ENCODE results near the gene NFIA. TPM values are rescaled to one million over a fixed set of nuclear protein-coding genes. Genes with fewer than 3 reads are reported as not detected.

Gene NFIA
- total RNA-seq (2013; cell fraction: nucleolus; rRNA removed) = not detected in 2 replicates
- total RNA-seq (2014; rRNA removed) (not detected in 2 replicates), total RNA-seq (2014; rRNA removed; fragmentation: Illumina TruSeq; extraction: Trizol) (not detected in 2 replicates), total RNA-seq (2021) (0.10 and 0.29 TPM in 2 replicates), polyA plus RNA-seq (2011; rRNA removed) (0.03 TPM in 1 of 2 replicates, not detected in the other), polyA plus RNA-seq (2014; fragmentation: Illumina TruSeq; extraction: Trizol) (not detected in 2 replicates), polyA plus RNA-seq (2014; fragmentation: Nextera tagmentation; extraction: Ambion mirVana) (not detected), polyA plus RNA-seq (2014; rRNA removed) (not detected in 2 replicates), polyA plus RNA-seq (2016; fragmentation: Nextera tagmentation; extraction: Ambion mirVana) (under 1 TPM in 1 of 2 experiments, not detected in 1; 0.16 TPM), polyA minus RNA-seq (2011; rRNA and poly(A)+ RNA removed) (0.07 and 0.10 TPM in 2 replicates), Bru-seq, nascent RNA (percentile 16 among the genes with signal in this experiment), BruChase-seq, experiment 1, labeled RNA remaining after a 6-hour chase (percentile 11 among the genes with signal in this experiment), BruChase-seq, experiment 2, labeled RNA remaining after a 2-hour chase (percentile 13 among the genes with signal in this experiment)
- polyA plus RNA-seq (2011; ENCODE audit: low read depth) = not detected
- polyA plus RNA-seq (2011; cell fraction: cytosol; rRNA removed) = not detected in 2 replicates
- not detected in 2 replicates for polyA plus RNA-seq (2011; cell fraction: nucleus; rRNA removed)
- polyA plus RNA-seq (2012) = not detected in 2 replicates
- polyA minus RNA-seq (2011; cell fraction: cytosol; rRNA and poly(A)+ RNA removed) = 0.42 and 1.2 TPM in 2 replicates
- polyA minus RNA-seq (2011; cell fraction: nucleus; rRNA and poly(A)+ RNA removed) = 0.19 TPM in 1 of 2 replicates, not detected in the other
- long read RNA-seq, experiment 1 = 0 reads
- long read RNA-seq, experiment 2, partial matches to known transcripts = 2 of 5 reads
- long read RNA-seq, experiment 2, other reads (novel, unspliced or antisense) = 3 of 5 reads

DNA sequence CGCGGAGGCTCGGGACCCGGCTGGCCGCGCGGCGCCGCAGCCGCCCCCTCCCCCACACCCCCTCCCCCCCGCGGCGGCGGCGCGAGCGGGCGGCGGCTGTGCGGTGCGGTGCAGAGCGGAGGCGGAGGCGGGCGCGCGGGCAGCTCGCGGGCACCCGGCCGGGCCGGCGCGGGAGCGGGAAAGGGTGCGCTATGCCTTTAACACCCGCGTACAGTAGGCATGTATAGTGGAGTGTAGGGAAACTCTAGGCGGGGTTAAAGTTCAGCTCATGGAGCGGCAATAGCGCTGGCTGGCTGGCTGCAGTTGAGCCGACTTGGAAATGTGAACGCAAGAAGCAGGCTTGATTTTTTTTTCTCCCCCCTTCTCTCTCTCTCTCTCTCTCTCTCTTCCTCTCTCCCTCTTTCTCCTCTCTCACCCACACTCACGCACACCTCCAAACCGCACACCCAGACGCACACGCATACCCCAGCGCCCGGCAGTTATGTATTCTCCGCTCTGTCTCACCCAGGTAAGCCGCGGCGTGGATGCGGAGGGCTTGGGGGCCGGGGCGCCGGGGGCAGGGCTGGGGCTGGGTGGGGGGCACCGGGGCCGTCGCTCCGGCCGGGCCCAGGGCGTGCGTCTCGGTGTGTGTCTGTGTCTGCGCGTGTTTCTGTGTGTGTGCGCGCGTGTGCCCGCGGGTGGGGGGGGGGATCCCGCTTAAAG lies at the start of gene NFIA:
Gene NFIA (plus strand): TSS at position 251 of the 702 bp plus-strand sequence.
- CTCF ChIA-PET = no interaction called here
- Histone ChIP-seq H3K4me1 (ENCODE audit: control insufficient read depth, insufficient read depth, low read length) (no peaks in the 10 kb centered on the region), H3K9ac (ENCODE audit: control insufficient read depth, insufficient read depth, low read length) (no peak within 1 kb of the TSS), H3K79me2 (ENCODE audit: control insufficient read depth, insufficient read depth, low read length) (no peaks in the 10 kb centered on the region), H3K4me3 (0 out of 2 replicates have a peak within 1 kb of the TSS, but pooled peaks have one; percentile 39), H4K20me1 (ENCODE audit: control insufficient read depth, insufficient read depth) (no peaks in the 10 kb centered on the region), H3K4me2 (ENCODE audit: control insufficient read depth, insufficient read depth) (peak within 1 kb of the TSS; percentile 38; the same call in 1 of the 2 replicates), H3K27ac (ENCODE audit: control insufficient read depth, insufficient read depth) (no peak within 1 kb of the TSS), H2AFZ (ENCODE audit: control insufficient read depth, low read depth, low read length) (no peak within 1 kb of the TSS), H3K27me3 (replicated peaks in 1 of 2; ENCODE audit: control insufficient read depth in 2 of 2, insufficient read depth in 2 of 2, low read length in 1 of 2) (peaks cover 2 to 31% of the 10 kb centered on the region in 2 experiments), H3K36me3 (ENCODE audit: control insufficient read depth in 2 of 2, insufficient read depth in 2 of 2, low read length in 1 of 2) (no peaks in the 10 kb centered on the region), H3K9me3 (replicated peaks; ENCODE audit: control insufficient read depth, insufficient read depth, low read length) (no peaks in the 10 kb centered on the region; the same call in 2 of the 3 replicates)
- no TSS peak for BruUV-seq (replicated peaks)
- intact Hi-C loops (cut with micrococcal nuclease; ENCODE audit: unreplicated experiment) = no loop called here
- in situ Hi-C loops (cut with MboI) = no loop called here
- SMC1A ChIA-PET (ENCODE audit: uncharacterized antibody, unreplicated experiment) = no interaction called here
- POLR2A ChIA-PET = interaction anchor here (0.7 kb wide), 1 partner anchor 586 kb away, joined by 5 read pairs; no protein-coding TSS in a partner anchor
- WGBS (ENCODE audit: insufficient coverage, insufficient replicate concordance, low lambda C conversion rate, missing lambda C conversion rate) = 10% methylated on average over 31 of the region's 73 CpGs
- FAIRE-seq (no peak), DNase-seq (ENCODE audit: low read depth, low spot score) (no peak), ATAC-seq (no peak)
- TF ChIP-seq EZH2 (IDR thresholded peaks at IDR 0.05; ENCODE audit: borderline replicate concordance, control insufficient read depth, low read depth, low read length) = peak; percentile 90; the same call in 1 of the 2 replicates
- TF ChIP-seq TARDBP (IDR thresholded peaks at IDR 0.05; ENCODE audit: borderline replicate concordance) = no peak
- RAD21 ChIA-PET (ENCODE audit: unreplicated experiment) = no interaction called here

DNA sequence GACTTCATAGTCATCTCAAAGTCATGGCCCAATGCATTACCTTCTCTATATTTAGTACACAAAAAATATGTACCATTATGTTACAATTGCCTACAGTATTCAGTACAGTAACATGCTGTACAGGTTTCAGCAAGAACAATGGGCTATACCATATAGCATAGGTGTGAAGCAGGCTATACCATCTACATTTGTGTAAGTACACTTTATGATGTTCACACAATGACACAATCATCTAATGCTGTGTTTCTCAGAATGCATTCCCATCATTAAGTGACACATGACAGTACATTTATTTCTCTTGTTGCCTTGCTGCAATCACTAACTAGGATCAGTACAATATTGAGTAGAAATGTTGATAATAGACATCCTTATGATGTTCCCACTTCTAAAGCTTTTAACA lies 46.5 kb upstream of the NFIA start:
- ChIA-PET RAD21 (ENCODE audit: unreplicated experiment) (no interaction called here), SMC1A (ENCODE audit: uncharacterized antibody, unreplicated experiment) (no interaction called here), POLR2A (no interaction called here), CTCF (interaction anchor here (2.3 kb wide), 1 partner anchor 14 kb away, joined by 5 read pairs; no protein-coding TSS in a partner anchor)
- Histone ChIP-seq H3K79me2 (ENCODE audit: control insufficient read depth, insufficient read depth, low read length) (no peaks in the 10 kb centered on the region), H3K27me3 (replicated peaks in 1 of 2; ENCODE audit: control insufficient read depth in 2 of 2, insufficient read depth in 2 of 2, low read length in 1 of 2) (no peaks in the 10 kb centered on the region), H3K4me1 (ENCODE audit: control insufficient read depth, insufficient read depth, low read length) (no peaks in the 10 kb centered on the region), H3K9ac (ENCODE audit: control insufficient read depth, insufficient read depth, low read length) (no peak overlapping the region), H3K36me3 (ENCODE audit: control insufficient read depth in 2 of 2, insufficient read depth in 2 of 2, low read length in 1 of 2) (no peaks in the 10 kb centered on the region), H3K27ac (ENCODE audit: control insufficient read depth, insufficient read depth) (no peak overlapping the region), H3K9me3 (replicated peaks; ENCODE audit: control insufficient read depth, insufficient read depth, low read length) (no peaks in the 10 kb centered on the region; the same call in 2 of the 3 replicates), H4K20me1 (ENCODE audit: control insufficient read depth, insufficient read depth) (no peaks in the 10 kb centered on the region), H3K4me3 (no peak overlapping the region), H3K4me2 (ENCODE audit: control insufficient read depth, insufficient read depth) (no peak overlapping the region), H2AFZ (ENCODE audit: control insufficient read depth, low read depth, low read length) (no peak overlapping the region)
- ATAC-seq = no peak
- DNase-seq (ENCODE audit: low read depth, low spot score) = no peak
- in situ Hi-C loops (cut with MboI) (no loop called here), intact Hi-C loops (cut with micrococcal nuclease; ENCODE audit: unreplicated experiment) (no loop called here)
- BruUV-seq (replicated peaks) = no TSS peak
- no peak for FAIRE-seq
- TF ChIP-seq, protein P1, sequence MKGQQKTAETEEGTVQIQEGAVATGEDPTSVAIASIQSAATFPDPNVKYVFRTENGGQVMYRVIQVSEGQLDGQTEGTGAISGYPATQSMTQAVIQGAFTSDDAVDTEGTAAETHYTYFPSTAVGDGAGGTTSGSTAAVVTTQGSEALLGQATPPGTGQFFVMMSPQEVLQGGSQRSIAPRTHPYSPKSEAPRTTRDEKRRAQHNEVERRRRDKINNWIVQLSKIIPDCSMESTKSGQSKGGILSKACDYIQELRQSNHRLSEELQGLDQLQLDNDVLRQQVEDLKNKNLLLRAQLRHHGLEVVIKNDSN (IDR thresholded peaks at IDR 0.05; ENCODE audit: borderline replicate concordance, extremely low read length, insufficient read depth, low read depth, low read length) = no peak
- TF ChIP-seq, protein P2, sequence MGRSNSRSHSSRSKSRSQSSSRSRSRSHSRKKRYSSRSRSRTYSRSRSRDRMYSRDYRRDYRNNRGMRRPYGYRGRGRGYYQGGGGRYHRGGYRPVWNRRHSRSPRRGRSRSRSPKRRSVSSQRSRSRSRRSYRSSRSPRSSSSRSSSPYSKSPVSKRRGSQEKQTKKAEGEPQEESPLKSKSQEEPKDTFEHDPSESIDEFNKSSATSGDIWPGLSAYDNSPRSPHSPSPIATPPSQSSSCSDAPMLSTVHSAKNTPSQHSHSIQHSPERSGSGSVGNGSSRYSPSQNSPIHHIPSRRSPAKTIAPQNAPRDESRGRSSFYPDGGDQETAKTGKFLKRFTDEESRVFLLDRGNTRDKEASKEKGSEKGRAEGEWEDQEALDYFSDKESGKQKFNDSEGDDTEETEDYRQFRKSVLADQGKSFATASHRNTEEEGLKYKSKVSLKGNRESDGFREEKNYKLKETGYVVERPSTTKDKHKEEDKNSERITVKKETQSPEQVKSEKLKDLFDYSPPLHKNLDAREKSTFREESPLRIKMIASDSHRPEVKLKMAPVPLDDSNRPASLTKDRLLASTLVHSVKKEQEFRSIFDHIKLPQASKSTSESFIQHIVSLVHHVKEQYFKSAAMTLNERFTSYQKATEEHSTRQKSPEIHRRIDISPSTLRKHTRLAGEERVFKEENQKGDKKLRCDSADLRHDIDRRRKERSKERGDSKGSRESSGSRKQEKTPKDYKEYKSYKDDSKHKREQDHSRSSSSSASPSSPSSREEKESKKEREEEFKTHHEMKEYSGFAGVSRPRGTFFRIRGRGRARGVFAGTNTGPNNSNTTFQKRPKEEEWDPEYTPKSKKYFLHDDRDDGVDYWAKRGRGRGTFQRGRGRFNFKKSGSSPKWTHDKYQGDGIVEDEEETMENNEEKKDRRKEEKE (IDR thresholded peaks at IDR 0.05) = no peak
- TF ChIP-seq POLR2AphosphoS2 (IDR thresholded peaks at IDR 0.05; ENCODE audit: low read depth, low read length) = no peak
- no peak for TF ChIP-seq TAF1 (IDR thresholded peaks at IDR 0.05; ENCODE audit: borderline replicate concordance, low read depth, low read length)
- TF ChIP-seq TCF12 (IDR thresholded peaks at IDR 0.05; ENCODE audit: low read depth, low read length) = no peak
- no peak for TF ChIP-seq STAT3 (IDR thresholded peaks at IDR 0.05; ENCODE audit: low read depth, low read length)
- no peak for TF ChIP-seq MTA3 (IDR thresholded peaks at IDR 0.05; ENCODE audit: borderline replicate concordance, low read length)

Data from GM12878 (cell line).